Measurements from ENCODE around the gene AZI2. TPM values are rescaled to one million over a fixed set of nuclear protein-coding genes. Genes with fewer than 3 reads are reported as not detected.

AZI2 gene
- total RNA-seq, 4 donors from 2014 or later = 55.9 to 75.3 (median 60.5) TPM

- intact Hi-C loops (cut with DNase I) = no loop called here
- Histone ChIP-seq H3K27ac (no peak overlapping the region), H3K9me3 (no peaks in the 10 kb centered on the region), H3K36me3 (no peaks in the 10 kb centered on the region), H3K4me3 (replicated peaks in 1 of 3) (no peak overlapping the region), H3K4me1 (no peaks in the 10 kb centered on the region), H3K27me3 (no peaks in the 10 kb centered on the region)
- TF ChIP-seq, protein P1, sequence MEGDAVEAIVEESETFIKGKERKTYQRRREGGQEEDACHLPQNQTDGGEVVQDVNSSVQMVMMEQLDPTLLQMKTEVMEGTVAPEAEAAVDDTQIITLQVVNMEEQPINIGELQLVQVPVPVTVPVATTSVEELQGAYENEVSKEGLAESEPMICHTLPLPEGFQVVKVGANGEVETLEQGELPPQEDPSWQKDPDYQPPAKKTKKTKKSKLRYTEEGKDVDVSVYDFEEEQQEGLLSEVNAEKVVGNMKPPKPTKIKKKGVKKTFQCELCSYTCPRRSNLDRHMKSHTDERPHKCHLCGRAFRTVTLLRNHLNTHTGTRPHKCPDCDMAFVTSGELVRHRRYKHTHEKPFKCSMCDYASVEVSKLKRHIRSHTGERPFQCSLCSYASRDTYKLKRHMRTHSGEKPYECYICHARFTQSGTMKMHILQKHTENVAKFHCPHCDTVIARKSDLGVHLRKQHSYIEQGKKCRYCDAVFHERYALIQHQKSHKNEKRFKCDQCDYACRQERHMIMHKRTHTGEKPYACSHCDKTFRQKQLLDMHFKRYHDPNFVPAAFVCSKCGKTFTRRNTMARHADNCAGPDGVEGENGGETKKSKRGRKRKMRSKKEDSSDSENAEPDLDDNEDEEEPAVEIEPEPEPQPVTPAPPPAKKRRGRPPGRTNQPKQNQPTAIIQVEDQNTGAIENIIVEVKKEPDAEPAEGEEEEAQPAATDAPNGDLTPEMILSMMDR (IDR thresholded peaks at IDR 0.05) = no peak
- no peak for TF ChIP-seq POLR2A (IDR thresholded peaks at IDR 0.05)
- WGBS, 2 donors = 67 to 73% methylated on average over 7 of the region's 7 CpGs
- no peak for DNase-seq
Observed at GRCh38 chr3:28294667-28295413, 53.8 kb downstream of the AZI2 start.

GRCh38 chr3:28292622-28293021 lies 56.0 kb downstream of the AZI2 start:
- WGBS, 2 donors = 89 to 97% methylated on average over 4 of the region's 4 CpGs
- no peak overlapping the region for H3K27ac ChIP-seq
- no peaks in the 10 kb centered on the region for H3K9me3 ChIP-seq
- intact Hi-C loops (cut with DNase I) = no loop called here
- DNase-seq = no peak
- no peaks in the 10 kb centered on the region for H3K36me3 ChIP-seq
- no peaks in the 10 kb centered on the region for H3K4me1 ChIP-seq
- H3K27me3 ChIP-seq = no peaks in the 10 kb centered on the region
- TF ChIP-seq, protein P1 (IDR thresholded peaks at IDR 0.05) = no peak
- TF ChIP-seq POLR2A (IDR thresholded peaks at IDR 0.05) = no peak
- no peak overlapping the region for H3K4me3 ChIP-seq (replicated peaks in 1 of 3)

DNA sequence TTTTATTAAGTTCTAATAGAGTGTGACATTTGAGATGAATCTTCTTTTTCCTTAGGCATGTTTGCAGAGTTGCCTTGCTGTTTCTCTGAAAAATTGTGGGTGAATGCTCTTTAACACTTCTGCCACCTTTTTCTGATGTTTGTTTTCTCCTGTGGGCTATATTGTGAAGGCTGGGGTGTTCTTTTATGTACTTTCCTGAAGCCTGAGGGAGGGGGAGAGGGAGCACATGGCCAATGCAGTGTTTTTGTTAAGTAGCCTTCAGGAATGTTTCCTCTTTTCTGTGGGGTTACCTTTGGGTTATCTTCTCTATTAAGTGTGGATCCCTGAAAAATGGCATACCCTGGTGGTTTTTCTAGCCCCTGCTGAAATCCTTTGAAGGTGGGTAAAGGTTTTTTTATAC lies 57.0 kb downstream of the AZI2 start:
- no peak for TF ChIP-seq POLR2A (IDR thresholded peaks at IDR 0.05)
- TF ChIP-seq, protein P1 (IDR thresholded peaks at IDR 0.05) = no peak
- Histone ChIP-seq H3K4me3 (replicated peaks in 1 of 3) (no peak overlapping the region), H3K9me3 (no peaks in the 10 kb centered on the region), H3K36me3 (no peaks in the 10 kb centered on the region), H3K27me3 (no peaks in the 10 kb centered on the region), H3K27ac (no peak overlapping the region), H3K4me1 (no peaks in the 10 kb centered on the region)
- intact Hi-C loops (cut with DNase I) = no loop called here
- no peak for DNase-seq

DNA sequence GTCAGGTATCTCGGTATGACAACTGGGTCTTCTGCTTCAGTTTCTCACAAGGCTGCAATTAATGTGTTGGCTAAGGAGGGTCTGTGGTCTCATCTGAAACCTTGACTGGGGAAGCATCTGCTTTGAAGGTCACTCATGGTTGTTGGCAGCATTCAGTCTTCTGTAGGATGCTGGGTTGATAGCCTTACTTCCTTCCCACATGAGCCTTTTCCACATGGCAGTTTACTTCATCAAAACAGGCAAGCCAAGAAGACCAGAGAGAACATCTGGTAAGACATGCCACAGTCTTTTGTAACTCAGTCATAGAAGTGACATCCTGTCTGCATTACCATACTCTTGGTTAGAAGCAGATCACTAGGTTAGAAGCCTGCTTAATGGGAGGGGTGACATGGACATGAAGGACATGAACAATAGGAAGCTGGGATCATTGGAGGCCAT lies 57.7 kb downstream of the AZI2 start:
- 88 to 100% methylated on average over 1 of the region's 1 CpG for WGBS, 2 donors
- intact Hi-C loops (cut with DNase I) = no loop called here
- Histone ChIP-seq H3K27ac (no peak overlapping the region), H3K9me3 (no peaks in the 10 kb centered on the region), H3K4me1 (no peaks in the 10 kb centered on the region), H3K36me3 (no peaks in the 10 kb centered on the region), H3K27me3 (no peaks in the 10 kb centered on the region), H3K4me3 (replicated peaks in 1 of 3) (no peak overlapping the region)
- no peak for DNase-seq
- TF ChIP-seq POLR2A (IDR thresholded peaks at IDR 0.05) = no peak
- TF ChIP-seq, protein P1 (IDR thresholded peaks at IDR 0.05) = no peak

DNA sequence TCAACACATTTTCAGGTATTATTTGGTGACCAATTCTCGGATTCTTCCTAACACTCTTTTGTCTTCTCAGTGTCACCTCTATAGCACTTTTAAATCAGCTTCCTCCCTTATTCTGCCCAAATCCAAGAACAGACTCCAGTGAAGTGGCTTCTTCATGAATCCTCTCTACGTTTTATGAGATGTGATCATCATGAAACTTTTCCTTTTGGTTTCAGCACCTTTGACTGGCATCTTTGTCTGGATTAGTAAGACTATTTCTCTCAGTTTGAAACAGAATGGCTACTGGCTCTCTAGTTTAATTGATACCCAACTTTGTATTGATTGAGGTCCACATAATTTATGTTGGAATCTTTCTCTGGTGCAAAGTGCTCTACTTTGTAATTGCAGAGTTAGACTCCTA lies 61.6 kb downstream of the AZI2 start:
- Histone ChIP-seq H3K4me3 (replicated peaks in 1 of 3) (no peak overlapping the region), H3K9me3 (no peaks in the 10 kb centered on the region), H3K4me1 (no peaks in the 10 kb centered on the region), H3K27ac (no peak overlapping the region), H3K27me3 (no peaks in the 10 kb centered on the region), H3K36me3 (no peaks in the 10 kb centered on the region)
- WGBS, 2 donors = 84 to 94% methylated on average over 2 of the region's 2 CpGs
- intact Hi-C loops (cut with DNase I) = no loop called here
- DNase-seq = no peak
- TF ChIP-seq, protein P1 (IDR thresholded peaks at IDR 0.05) = no peak
- no peak for TF ChIP-seq POLR2A (IDR thresholded peaks at IDR 0.05)

All from thyroid gland (tissue), 4 donors.